ENCODE results near the gene TMEM53. TPM values are rescaled to one million over a fixed set of nuclear protein-coding genes. Genes with fewer than 3 reads are reported as not detected.

Gene TMEM53
- total RNA-seq, 1 donor from 2014 or later: 6.6 TPM

- no peaks in the 10 kb centered on the region for H3K36me3 Mint-ChIP-seq (ENCODE audit: unreplicated experiment)
- no peak for TF ChIP-seq CTCF (IDR thresholded peaks at IDR 0.05)
- no peak overlapping the region for H3K27ac Mint-ChIP-seq (ENCODE audit: unreplicated experiment)
- no peak overlapping the region for H3K4me3 Mint-ChIP-seq (ENCODE audit: unreplicated experiment)
- H3K27me3 Mint-ChIP-seq (ENCODE audit: unreplicated experiment): peaks cover 2% of the 10 kb centered on the region
- H3K9me3 Mint-ChIP-seq (ENCODE audit: unreplicated experiment): no peaks in the 10 kb centered on the region
- H3K4me1 Mint-ChIP-seq (ENCODE audit: unreplicated experiment): peaks cover 2% of the 10 kb centered on the region
- no peak for DNase-seq (ENCODE audit: extremely low spot score, unreplicated experiment)
Measured at GRCh38 chr1:44698138-44698537, 23.9 kb upstream of the TMEM53 start.

- DNase-seq (ENCODE audit: extremely low spot score, unreplicated experiment): no peak
- no peaks in the 10 kb centered on the region for H3K9me3 Mint-ChIP-seq (ENCODE audit: unreplicated experiment)
- no peak overlapping the region for H3K4me3 Mint-ChIP-seq (ENCODE audit: unreplicated experiment)
- no peak for TF ChIP-seq CTCF (IDR thresholded peaks at IDR 0.05)
- H3K36me3 Mint-ChIP-seq (ENCODE audit: unreplicated experiment): no peaks in the 10 kb centered on the region
- H3K27me3 Mint-ChIP-seq (ENCODE audit: unreplicated experiment): peaks cover 2% of the 10 kb centered on the region
- H3K27ac Mint-ChIP-seq (ENCODE audit: unreplicated experiment): no peak overlapping the region
- peaks cover 2% of the 10 kb centered on the region for H3K4me1 Mint-ChIP-seq (ENCODE audit: unreplicated experiment)
Measured at GRCh38 chr1:44696789-44697345, 22.6 kb upstream of the TMEM53 start.

GRCh38 chr1:44696101-44696500 lies 21.8 kb upstream of the TMEM53 start:
- no peaks in the 10 kb centered on the region for H3K9me3 Mint-ChIP-seq (ENCODE audit: unreplicated experiment)
- no peaks in the 10 kb centered on the region for H3K36me3 Mint-ChIP-seq (ENCODE audit: unreplicated experiment)
- no peak overlapping the region for H3K4me3 Mint-ChIP-seq (ENCODE audit: unreplicated experiment)
- H3K4me1 Mint-ChIP-seq (ENCODE audit: unreplicated experiment): peaks cover 2% of the 10 kb centered on the region
- DNase-seq (ENCODE audit: extremely low spot score, unreplicated experiment): no peak
- H3K27me3 Mint-ChIP-seq (ENCODE audit: unreplicated experiment): peaks cover 8% of the 10 kb centered on the region
- no peak for TF ChIP-seq CTCF (IDR thresholded peaks at IDR 0.05)
- no peak overlapping the region for H3K27ac Mint-ChIP-seq (ENCODE audit: unreplicated experiment)

GRCh38 chr1:44695671-44696070 lies 21.4 kb upstream of the TMEM53 start:
- H3K9me3 Mint-ChIP-seq (ENCODE audit: unreplicated experiment): no peaks in the 10 kb centered on the region
- no peak for DNase-seq (ENCODE audit: extremely low spot score, unreplicated experiment)
- H3K27me3 Mint-ChIP-seq (ENCODE audit: unreplicated experiment): peaks cover 8% of the 10 kb centered on the region
- no peak for TF ChIP-seq CTCF (IDR thresholded peaks at IDR 0.05)
- H3K4me1 Mint-ChIP-seq (ENCODE audit: unreplicated experiment): peaks cover 1% of the 10 kb centered on the region
- H3K27ac Mint-ChIP-seq (ENCODE audit: unreplicated experiment): no peak overlapping the region
- H3K4me3 Mint-ChIP-seq (ENCODE audit: unreplicated experiment): no peak overlapping the region
- H3K36me3 Mint-ChIP-seq (ENCODE audit: unreplicated experiment): no peaks in the 10 kb centered on the region

- Mint-ChIP-seq H3K36me3 (ENCODE audit: unreplicated experiment) (no peaks in the 10 kb centered on the region), H3K4me1 (ENCODE audit: unreplicated experiment) (no peaks in the 10 kb centered on the region), H3K9me3 (ENCODE audit: unreplicated experiment) (no peaks in the 10 kb centered on the region), H3K27me3 (ENCODE audit: unreplicated experiment) (peaks cover 8% of the 10 kb centered on the region), H3K4me3 (ENCODE audit: unreplicated experiment) (no peak overlapping the region), H3K27ac (ENCODE audit: unreplicated experiment) (no peak overlapping the region)
- TF ChIP-seq CTCF (IDR thresholded peaks at IDR 0.05): no peak
- DNase-seq (ENCODE audit: extremely low spot score, unreplicated experiment): no peak
Measured at GRCh38 chr1:44694863-44695478, 20.7 kb upstream of the TMEM53 start.
